GM12872 (cell line): ENCODE results near the gene SPRY1.
A peak's percentile ranks its signal among the peaks of the same experiment; 100 is the strongest.

ENCODE experiments used
- CTCF ChIP-seq: IDR thresholded peaks from 3 replicates; pipeline ENCODE4 v1.5.1; 2011; ENCODE audit warnings: low read depth, mild to moderate bottlenecking, low read length, moderate library complexity; ENCODE audit not compliant: insufficient read depth

Gene SPRY1

GRCh38 chr4:123380728-123381716 lies 15.6 kb upstream of the SPRY1 start:
- no peak for TF ChIP-seq CTCF

- TF ChIP-seq CTCF, result no peak
These were observed 14.6 kb upstream of the SPRY1 start for GRCh38 chr4:123381996-123382395.

GRCh38 chr4:123383566-123383965 lies 13.0 kb upstream of the SPRY1 start:
- no peak for TF ChIP-seq CTCF

- TF ChIP-seq CTCF, result no peak
These were observed 10.0 kb upstream of the SPRY1 start for GRCh38 chr4:123386609-123387008.

- TF ChIP-seq CTCF, result peak; percentile 35; the same call in 2 of the 3 replicates
These were observed 5.6 kb upstream of the SPRY1 start for GRCh38 chr4:123390846-123391456.

- no peak for TF ChIP-seq CTCF
These were observed 2.9 kb upstream of the SPRY1 start for GRCh38 chr4:123393721-123394120.
